ENCODE data around the gene SLC9A1.
"Not testable (repeated sequence)": the region's sequence is repeated elsewhere in the genome, so short reads cannot be mapped to it uniquely, and the experiment has no call there.

The SLC9A1 gene

GRCh38 chr1:27126391-27126790 lies 28.5 kb downstream of the SLC9A1 start:
- Histone ChIP-seq H3K27ac (ENCODE audit: low read depth, low read length) (no peak overlapping the region), H3K9ac (ENCODE audit: low read depth in 1 of 2, low read length in 2 of 2) (no peak overlapping the region), H3K27me3 (ENCODE audit: control insufficient read depth in 1 of 2, insufficient read depth in 2 of 2, low read length in 2 of 2) (no peaks in the 10 kb centered on the region), H3K36me3 (ENCODE audit: control insufficient read depth in 1 of 2, insufficient read depth in 2 of 2, low read length in 2 of 2) (peaks cover 0 to 24% of the 10 kb centered on the region in 2 donors), H3K9me3 (ENCODE audit: control insufficient read depth in 1 of 2, low read length in 2 of 2) (no peaks in the 10 kb centered on the region), H3K4me3 (ENCODE audit: low read depth in 1 of 2, low read length in 2 of 2) (no peak overlapping the region), H3K4me1 (ENCODE audit: control insufficient read depth in 1 of 2, insufficient read depth in 2 of 2, low read length in 2 of 2) (peaks cover 28 to 36% of the 10 kb centered on the region in 2 donors)

- not testable (repeated sequence) for H3K9me3 ChIP-seq (ENCODE audit: control insufficient read depth in 1 of 2, low read length in 2 of 2); H3K4me3 ChIP-seq (ENCODE audit: low read depth in 1 of 2, low read length in 2 of 2); H3K27me3 ChIP-seq (ENCODE audit: control insufficient read depth in 1 of 2, insufficient read depth in 2 of 2, low read length in 2 of 2); H3K27ac ChIP-seq (ENCODE audit: low read depth, low read length); H3K9ac ChIP-seq (ENCODE audit: low read depth in 1 of 2, low read length in 2 of 2)
- H3K36me3 ChIP-seq (ENCODE audit: control insufficient read depth in 1 of 2, insufficient read depth in 2 of 2, low read length in 2 of 2): peaks cover 0 to 24% of the 10 kb centered on the region in 2 donors
- H3K4me1 ChIP-seq (ENCODE audit: control insufficient read depth in 1 of 2, insufficient read depth in 2 of 2, low read length in 2 of 2): peaks cover 18 to 29% of the 10 kb centered on the region in 2 donors
Measured at GRCh38 chr1:27125125-27125524, 29.8 kb downstream of the SLC9A1 start.

GRCh38 chr1:27124405-27124804 lies 30.5 kb downstream of the SLC9A1 start:
- peaks cover 14 to 34% of the 10 kb centered on the region in 2 donors for H3K4me1 ChIP-seq (ENCODE audit: control insufficient read depth in 1 of 2, insufficient read depth in 2 of 2, low read length in 2 of 2)
- no peaks in the 10 kb centered on the region for H3K9me3 ChIP-seq (ENCODE audit: control insufficient read depth in 1 of 2, low read length in 2 of 2)
- no peak overlapping the region for H3K4me3 ChIP-seq (ENCODE audit: low read depth in 1 of 2, low read length in 2 of 2)
- H3K36me3 ChIP-seq (ENCODE audit: control insufficient read depth in 1 of 2, insufficient read depth in 2 of 2, low read length in 2 of 2): peaks cover 0 to 24% of the 10 kb centered on the region in 2 donors
- H3K27ac ChIP-seq (ENCODE audit: low read depth, low read length): no peak overlapping the region
- H3K27me3 ChIP-seq (ENCODE audit: control insufficient read depth in 1 of 2, insufficient read depth in 2 of 2, low read length in 2 of 2): no peaks in the 10 kb centered on the region
- H3K9ac ChIP-seq (ENCODE audit: low read depth in 1 of 2, low read length in 2 of 2): no peak overlapping the region

- Histone ChIP-seq H3K27ac (ENCODE audit: low read depth, low read length) (peak overlapping the region; percentile 58), H3K9ac (ENCODE audit: low read depth in 1 of 2, low read length in 2 of 2) (peak overlapping the region in 1 of 2 donors; percentile 5), H3K27me3 (ENCODE audit: control insufficient read depth in 1 of 2, insufficient read depth in 2 of 2, low read length in 2 of 2) (no peaks in the 10 kb centered on the region), H3K36me3 (ENCODE audit: control insufficient read depth in 1 of 2, insufficient read depth in 2 of 2, low read length in 2 of 2) (peaks cover 0 to 16% of the 10 kb centered on the region in 2 donors), H3K4me1 (ENCODE audit: control insufficient read depth in 1 of 2, insufficient read depth in 2 of 2, low read length in 2 of 2) (peaks cover 25 to 51% of the 10 kb centered on the region in 2 donors), H3K9me3 (ENCODE audit: control insufficient read depth in 1 of 2, low read length in 2 of 2) (no peaks in the 10 kb centered on the region), H3K4me3 (ENCODE audit: low read depth in 1 of 2, low read length in 2 of 2) (no peak overlapping the region)
Measured at GRCh38 chr1:27122652-27123051, 32.3 kb downstream of the SLC9A1 start.

- H3K27me3 ChIP-seq (ENCODE audit: control insufficient read depth in 1 of 2, insufficient read depth in 2 of 2, low read length in 2 of 2): no peaks in the 10 kb centered on the region
- H3K4me1 ChIP-seq (ENCODE audit: control insufficient read depth in 1 of 2, insufficient read depth in 2 of 2, low read length in 2 of 2): peaks cover 43 to 68% of the 10 kb centered on the region in 2 donors
- H3K4me3 ChIP-seq (ENCODE audit: low read depth in 1 of 2, low read length in 2 of 2): no peak overlapping the region
- H3K9me3 ChIP-seq (ENCODE audit: control insufficient read depth in 1 of 2, low read length in 2 of 2): no peaks in the 10 kb centered on the region
- peaks cover 0 to under 1% of the 10 kb centered on the region in 2 donors for H3K36me3 ChIP-seq (ENCODE audit: control insufficient read depth in 1 of 2, insufficient read depth in 2 of 2, low read length in 2 of 2)
- H3K27ac ChIP-seq (ENCODE audit: low read depth, low read length): no peak overlapping the region
- H3K9ac ChIP-seq (ENCODE audit: low read depth in 1 of 2, low read length in 2 of 2): no peak overlapping the region
Measured at GRCh38 chr1:27120854-27121253, 34.1 kb downstream of the SLC9A1 start.

GRCh38 chr1:27118440-27118689 lies 36.6 kb downstream of the SLC9A1 start:
- Histone ChIP-seq H3K27me3 (ENCODE audit: control insufficient read depth in 1 of 2, insufficient read depth in 2 of 2, low read length in 2 of 2) (no peaks in the 10 kb centered on the region), H3K27ac (ENCODE audit: low read depth, low read length) (peak overlapping the region; percentile 62), H3K4me3 (ENCODE audit: low read depth in 1 of 2, low read length in 2 of 2) (no peak overlapping the region), H3K9me3 (ENCODE audit: control insufficient read depth in 1 of 2, low read length in 2 of 2) (no peaks in the 10 kb centered on the region), H3K4me1 (ENCODE audit: control insufficient read depth in 1 of 2, insufficient read depth in 2 of 2, low read length in 2 of 2) (peaks cover 64 to 73% of the 10 kb centered on the region in 2 donors), H3K36me3 (ENCODE audit: control insufficient read depth in 1 of 2, insufficient read depth in 2 of 2, low read length in 2 of 2) (peaks cover 6 to 7% of the 10 kb centered on the region in 2 donors), H3K9ac (ENCODE audit: low read depth in 1 of 2, low read length in 2 of 2) (peak overlapping the region in 1 of 2 donors; percentile 11)

GRCh38 chr1:27117733-27118439 lies 37.0 kb downstream of the SLC9A1 start:
- H3K4me1 ChIP-seq (ENCODE audit: control insufficient read depth in 1 of 2, insufficient read depth in 2 of 2, low read length in 2 of 2): peaks cover 60 to 70% of the 10 kb centered on the region in 2 donors
- H3K27me3 ChIP-seq (ENCODE audit: control insufficient read depth in 1 of 2, insufficient read depth in 2 of 2, low read length in 2 of 2): no peaks in the 10 kb centered on the region
- H3K9ac ChIP-seq (ENCODE audit: low read depth in 1 of 2, low read length in 2 of 2): peak overlapping the region in 1 of 2 donors; percentile 11
- no peak overlapping the region for H3K4me3 ChIP-seq (ENCODE audit: low read depth in 1 of 2, low read length in 2 of 2)
- H3K27ac ChIP-seq (ENCODE audit: low read depth, low read length): peak overlapping the region; percentile 62
- H3K36me3 ChIP-seq (ENCODE audit: control insufficient read depth in 1 of 2, insufficient read depth in 2 of 2, low read length in 2 of 2): peaks cover 6 to 11% of the 10 kb centered on the region in 2 donors
- no peaks in the 10 kb centered on the region for H3K9me3 ChIP-seq (ENCODE audit: control insufficient read depth in 1 of 2, low read length in 2 of 2)

GRCh38 chr1:27116697-27117096 lies 38.2 kb downstream of the SLC9A1 start:
- Histone ChIP-seq H3K27ac (ENCODE audit: low read depth, low read length) (no peak overlapping the region), H3K9me3 (ENCODE audit: control insufficient read depth in 1 of 2, low read length in 2 of 2) (no peaks in the 10 kb centered on the region), H3K27me3 (ENCODE audit: control insufficient read depth in 1 of 2, insufficient read depth in 2 of 2, low read length in 2 of 2) (no peaks in the 10 kb centered on the region), H3K4me3 (ENCODE audit: low read depth in 1 of 2, low read length in 2 of 2) (no peak overlapping the region), H3K9ac (ENCODE audit: low read depth in 1 of 2, low read length in 2 of 2) (peak overlapping the region in 1 of 2 donors; percentile 11), H3K36me3 (ENCODE audit: control insufficient read depth in 1 of 2, insufficient read depth in 2 of 2, low read length in 2 of 2) (peaks cover 6 to 11% of the 10 kb centered on the region in 2 donors), H3K4me1 (ENCODE audit: control insufficient read depth in 1 of 2, insufficient read depth in 2 of 2, low read length in 2 of 2) (peaks cover 60 to 72% of the 10 kb centered on the region in 2 donors)

- H3K27me3 ChIP-seq (ENCODE audit: control insufficient read depth in 1 of 2, insufficient read depth in 2 of 2, low read length in 2 of 2): no peaks in the 10 kb centered on the region
- peaks cover 62 to 73% of the 10 kb centered on the region in 2 donors for H3K4me1 ChIP-seq (ENCODE audit: control insufficient read depth in 1 of 2, insufficient read depth in 2 of 2, low read length in 2 of 2)
- peaks cover 6 to 11% of the 10 kb centered on the region in 2 donors for H3K36me3 ChIP-seq (ENCODE audit: control insufficient read depth in 1 of 2, insufficient read depth in 2 of 2, low read length in 2 of 2)
- no peak overlapping the region for H3K27ac ChIP-seq (ENCODE audit: low read depth, low read length)
- no peaks in the 10 kb centered on the region for H3K9me3 ChIP-seq (ENCODE audit: control insufficient read depth in 1 of 2, low read length in 2 of 2)
- no peak overlapping the region for H3K4me3 ChIP-seq (ENCODE audit: low read depth in 1 of 2, low read length in 2 of 2)
- H3K9ac ChIP-seq (ENCODE audit: low read depth in 1 of 2, low read length in 2 of 2): no peak overlapping the region
Measured at GRCh38 chr1:27116232-27116631, 38.7 kb downstream of the SLC9A1 start.

GRCh38 chr1:27114546-27114945 lies 40.4 kb downstream of the SLC9A1 start:
- Histone ChIP-seq H3K4me1 (ENCODE audit: control insufficient read depth in 1 of 2, insufficient read depth in 2 of 2, low read length in 2 of 2) (peaks cover 62 to 66% of the 10 kb centered on the region in 2 donors), H3K27me3 (ENCODE audit: control insufficient read depth in 1 of 2, insufficient read depth in 2 of 2, low read length in 2 of 2) (no peaks in the 10 kb centered on the region), H3K4me3 (ENCODE audit: low read depth in 1 of 2, low read length in 2 of 2) (no peak overlapping the region), H3K27ac (ENCODE audit: low read depth, low read length) (no peak overlapping the region), H3K36me3 (ENCODE audit: control insufficient read depth in 1 of 2, insufficient read depth in 2 of 2, low read length in 2 of 2) (peaks cover 6 to 16% of the 10 kb centered on the region in 2 donors), H3K9me3 (ENCODE audit: control insufficient read depth in 1 of 2, low read length in 2 of 2) (no peaks in the 10 kb centered on the region), H3K9ac (ENCODE audit: low read depth in 1 of 2, low read length in 2 of 2) (peak overlapping the region; percentile 4 to 40)
